Measurements from ENCODE around the gene SOD2.

DNA sequence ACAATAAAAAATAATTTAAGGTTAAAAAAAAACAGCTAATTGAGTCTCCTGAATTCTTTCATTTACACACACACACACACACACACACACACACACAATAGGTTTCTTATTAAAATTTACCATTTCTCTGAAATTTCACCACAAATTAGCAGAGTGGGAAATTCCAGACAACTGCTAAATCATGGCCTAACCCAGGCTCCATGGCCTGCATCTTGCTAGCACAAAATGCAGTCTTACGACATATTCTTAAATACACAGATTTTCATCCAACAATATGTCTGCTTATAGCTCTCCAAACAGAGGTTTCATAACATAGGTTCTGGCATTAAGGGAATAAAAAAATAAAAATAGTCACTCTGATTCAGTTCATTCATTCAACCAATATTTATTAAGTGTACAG, 46.9 kb downstream of the SOD2 start:
- TF ChIP-seq EZH2 (IDR thresholded peaks at IDR 0.05; ENCODE audit: low read length, missing control alignments) (no peak), CTCF (conservative IDR thresholded peaks at IDR 0.05 in 1 of 2, IDR thresholded peaks at IDR 0.05 in 1 of 2; ENCODE audit: low read depth in 1 of 2, low read length in 2 of 2) (no peak)
